ENCODE results near the gene CXCR6. TPM values are rescaled to one million over a fixed set of nuclear protein-coding genes. Genes with fewer than 3 reads are reported as not detected.

CXCR6 gene
- total RNA-seq, 1 experiment from 2014 or later, result not detected

DNA sequence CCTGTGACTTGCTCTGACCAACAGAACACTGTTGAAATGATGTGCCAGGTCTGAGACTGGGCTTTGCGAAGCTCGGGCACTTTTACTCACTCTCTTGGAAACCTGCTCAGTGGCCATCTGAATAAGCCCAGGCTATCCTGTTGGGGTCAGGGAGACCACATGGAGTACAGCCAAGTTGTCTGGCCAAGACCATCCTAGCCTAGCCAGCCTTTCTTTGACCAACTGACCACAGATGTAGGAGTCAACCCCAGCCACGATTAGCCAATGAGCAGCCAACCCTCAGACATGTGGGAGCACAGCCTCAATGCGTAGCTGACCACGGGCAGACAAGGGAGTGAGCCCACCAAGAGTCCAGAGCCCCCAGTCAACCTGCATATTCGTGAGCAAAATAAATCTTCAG lies 30.8 kb upstream of the CXCR6 start:
- Histone ChIP-seq H2AFZ (ENCODE audit: low read length) (no peak overlapping the region), H3K9me3 (ENCODE audit: control insufficient read depth, low read depth, low read length) (no peaks in the 10 kb centered on the region), H3K27me3 (ENCODE audit: insufficient read depth, low read length) (no peaks in the 10 kb centered on the region), H3K23ac (ENCODE audit: insufficient read length, low read depth, low read length) (no peak overlapping the region), H3T11ph (ENCODE audit: low read length) (no peak overlapping the region), H3K4ac (ENCODE audit: low read depth, low read length) (no peak overlapping the region), H4K91ac (ENCODE audit: insufficient read length, low read depth, low read length) (no peak overlapping the region), H3K56ac (ENCODE audit: insufficient read length, low read depth, low read length) (no peak overlapping the region), H3K79me1 (ENCODE audit: insufficient read depth, low read depth, low read length, poor library complexity, severe bottlenecking) (no peaks in the 10 kb centered on the region), H2BK5ac (ENCODE audit: insufficient read length, low read length) (no peak overlapping the region), H4K8ac (replicated peaks; ENCODE audit: insufficient read length, low read depth, low read length) (no peak overlapping the region), H4K20me1 (ENCODE audit: control insufficient read depth, insufficient read depth, insufficient read length) (no peaks in the 10 kb centered on the region), H4K5ac (ENCODE audit: insufficient read length, low read depth, low read length) (no peak overlapping the region), H3K9ac (ENCODE audit: extremely low read depth, insufficient read length, low read length) (no peak overlapping the region), H3K4me1 (ENCODE audit: insufficient read depth, low read length) (no peaks in the 10 kb centered on the region; the same call in 1 of the 2 replicates), H2AK5ac (ENCODE audit: insufficient read length, low read length) (no peak overlapping the region), H3K14ac (ENCODE audit: insufficient read depth, low read length) (no peak overlapping the region), H3K27ac (ENCODE audit: insufficient read length, low read depth, low read length) (no peak overlapping the region), H2BK15ac (ENCODE audit: low read depth, low read length) (no peak overlapping the region), H2BK12ac (ENCODE audit: insufficient read length, low read depth, low read length) (no peak overlapping the region), H2BK20ac (ENCODE audit: low read depth, low read length, poor library complexity, severe bottlenecking) (no peak overlapping the region), H3K79me2 (ENCODE audit: insufficient read depth, low read length) (no peaks in the 10 kb centered on the region), H3K18ac (ENCODE audit: insufficient read length, low read depth, low read length) (no peak overlapping the region), H3K23me2 (ENCODE audit: insufficient read length, low read depth, low read length, poor library complexity, severe bottlenecking) (no peaks in the 10 kb centered on the region), H2BK120ac (ENCODE audit: low read depth, low read length, poor library complexity, severe bottlenecking) (no peak overlapping the region), H3K4me2 (ENCODE audit: insufficient read depth, insufficient read length, low read length) (no peak overlapping the region)
- Mint-ChIP-seq H3K9me3 (no peaks in the 10 kb centered on the region), H3K27me3 (ENCODE audit: low read depth) (peaks cover 35% of the 10 kb centered on the region), H3K27ac (no peak overlapping the region), H3K36me3 (ENCODE audit: insufficient read depth in 1 of 3, low read depth in 3 of 3) (no peaks in the 10 kb centered on the region), H3K4me1 (peaks cover 7 to 12% of the 10 kb centered on the region in 2 experiments), H3K4me3 (no peak overlapping the region)
- WGBS (ENCODE audit: extremely low coverage, insufficient read length, low lambda C conversion rate), result no CpG with 5 or more reads among the region's 6 CpGs
- DNase-seq, result no peak
- TF ChIP-seq, protein P1, sequence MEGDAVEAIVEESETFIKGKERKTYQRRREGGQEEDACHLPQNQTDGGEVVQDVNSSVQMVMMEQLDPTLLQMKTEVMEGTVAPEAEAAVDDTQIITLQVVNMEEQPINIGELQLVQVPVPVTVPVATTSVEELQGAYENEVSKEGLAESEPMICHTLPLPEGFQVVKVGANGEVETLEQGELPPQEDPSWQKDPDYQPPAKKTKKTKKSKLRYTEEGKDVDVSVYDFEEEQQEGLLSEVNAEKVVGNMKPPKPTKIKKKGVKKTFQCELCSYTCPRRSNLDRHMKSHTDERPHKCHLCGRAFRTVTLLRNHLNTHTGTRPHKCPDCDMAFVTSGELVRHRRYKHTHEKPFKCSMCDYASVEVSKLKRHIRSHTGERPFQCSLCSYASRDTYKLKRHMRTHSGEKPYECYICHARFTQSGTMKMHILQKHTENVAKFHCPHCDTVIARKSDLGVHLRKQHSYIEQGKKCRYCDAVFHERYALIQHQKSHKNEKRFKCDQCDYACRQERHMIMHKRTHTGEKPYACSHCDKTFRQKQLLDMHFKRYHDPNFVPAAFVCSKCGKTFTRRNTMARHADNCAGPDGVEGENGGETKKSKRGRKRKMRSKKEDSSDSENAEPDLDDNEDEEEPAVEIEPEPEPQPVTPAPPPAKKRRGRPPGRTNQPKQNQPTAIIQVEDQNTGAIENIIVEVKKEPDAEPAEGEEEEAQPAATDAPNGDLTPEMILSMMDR (conservative IDR thresholded peaks at IDR 0.05), result no peak

All from H9 (cell line).